DOHH2 (cell line): ENCODE measurements around the gene MRGPRX3.

Experiments used
- H3F3A ChIP-seq: fragments of 200-600 bp; sonication (generic), shearing (Covaris generic); 2 replicates; pipeline ENCODE4 v1.6.0; 2016; ENCODE audit warnings: antibody characterized with exemption, mild to moderate bottlenecking; ENCODE audit not compliant: control insufficient read depth, insufficient read depth
- H3K27ac ChIP-seq: fragments of 200-600 bp; sonication (generic); 2 replicates; pipeline ENCODE4 v1.5.1; 2014; ENCODE audit warnings: low read depth, mild to moderate bottlenecking, low read length, moderate library complexity
- H3K27me3 ChIP-seq: fragments of 200-600 bp; sonication (generic); 2 replicates; pipeline ENCODE4 v1.6.1; 2014; ENCODE audit warnings: mild to moderate bottlenecking, low read length, mixed read lengths; ENCODE audit not compliant: control insufficient read depth
- H3K36me3 ChIP-seq: fragments of 200-600 bp; sonication (generic); 2 replicates; pipeline ENCODE4 v1.6.1; 2014; ENCODE audit warnings: mild to moderate bottlenecking, low read length, moderate library complexity, mixed read lengths; ENCODE audit not compliant: control insufficient read depth
- H3K4me1 ChIP-seq: fragments of 200-600 bp; sonication (generic); 2 replicates; pipeline ENCODE4 v1.6.1; 2014; ENCODE audit warnings: mild to moderate bottlenecking, low read length, mixed read lengths; ENCODE audit not compliant: control insufficient read depth
- H3K4me2 ChIP-seq: fragments of 200-600 bp; sonication (generic); 2 replicates; pipeline ENCODE4 v1.6.0; 2014; ENCODE audit warnings: mild to moderate bottlenecking, low read length, moderate library complexity
- H3K4me3 ChIP-seq: fragments of 200-600 bp; sonication (generic); 2 replicates; pipeline ENCODE4 v1.5.1; 2014; ENCODE audit warnings: mild to moderate bottlenecking, low read length, mixed read lengths
- H3K79me2 ChIP-seq: fragments of 200-600 bp; sonication (generic); 2 replicates; pipeline ENCODE4 v1.6.1; 2014; ENCODE audit warnings: mild to moderate bottlenecking, low read length, mixed read lengths; ENCODE audit not compliant: control insufficient read depth
- H3K9me2 ChIP-seq: fragments of 200-600 bp; sonication (generic); replicated peaks from 2 replicates; pipeline ENCODE4 v1.6.1; 2014; ENCODE audit warnings: mild to moderate bottlenecking, low read length, mixed read lengths; ENCODE audit not compliant: control insufficient read depth
- H3K9me3 ChIP-seq: fragments of 200-600 bp; sonication (generic); 2 replicates; pipeline ENCODE4 v1.6.1; 2014; ENCODE audit warnings: antibody characterized with exemption, low read length, mixed read lengths; ENCODE audit not compliant: control insufficient read depth, insufficient read depth
- H4K20me1 ChIP-seq: fragments of 200-600 bp; sonication (generic); 2 replicates; pipeline ENCODE4 v1.6.0; 2014; ENCODE audit warnings: low read depth, mild to moderate bottlenecking, antibody characterized with exemption, low read length, moderate library complexity; ENCODE audit not compliant: control insufficient read depth, insufficient read depth
- EZH2phosphoT487 ChIP-seq: fragments of 200-600 bp; sonication (generic); IDR thresholded peaks from 2 replicates; pipeline ENCODE4 v1.6.1; 2017; ENCODE audit warnings: borderline replicate concordance, mild to moderate bottlenecking, antibody characterized with exemption, low read length, moderate library complexity, mixed read lengths
- TF ChIP-seq, protein P1 (sequence below): fragments of 200-600 bp; sonication (generic); IDR thresholded peaks from one replicate; pipeline ENCODE4 v1.5.1; 2014; ENCODE audit warnings: antibody characterized with exemption, mild to moderate bottlenecking, low read depth, low read length; ENCODE audit not compliant: poor library complexity, severe bottlenecking

Gene MRGPRX3

GRCh38 chr11:18132341-18132740 lies at the start of gene MRGPRX3:
Gene MRGPRX3 (plus strand): TSS chr11:18132571. CDS start chr11:18137203, 4,632 bp downstream.
- Histone ChIP-seq H3F3A (no peaks in the 10 kb centered on the region), H3K9me3 (no peaks in the 10 kb centered on the region), H3K27ac (no peak within 1 kb of the TSS), H3K27me3 (peaks cover 8% of the 10 kb centered on the region), H4K20me1 (no peaks in the 10 kb centered on the region), H3K9me2 (no peaks in the 10 kb centered on the region), H3K36me3 (no peaks in the 10 kb centered on the region), H3K4me3 (no peak within 1 kb of the TSS), H3K79me2 (no peaks in the 10 kb centered on the region), H3K4me1 (no peaks in the 10 kb centered on the region), H3K4me2 (no peak within 1 kb of the TSS)
- TF ChIP-seq, protein P1, sequence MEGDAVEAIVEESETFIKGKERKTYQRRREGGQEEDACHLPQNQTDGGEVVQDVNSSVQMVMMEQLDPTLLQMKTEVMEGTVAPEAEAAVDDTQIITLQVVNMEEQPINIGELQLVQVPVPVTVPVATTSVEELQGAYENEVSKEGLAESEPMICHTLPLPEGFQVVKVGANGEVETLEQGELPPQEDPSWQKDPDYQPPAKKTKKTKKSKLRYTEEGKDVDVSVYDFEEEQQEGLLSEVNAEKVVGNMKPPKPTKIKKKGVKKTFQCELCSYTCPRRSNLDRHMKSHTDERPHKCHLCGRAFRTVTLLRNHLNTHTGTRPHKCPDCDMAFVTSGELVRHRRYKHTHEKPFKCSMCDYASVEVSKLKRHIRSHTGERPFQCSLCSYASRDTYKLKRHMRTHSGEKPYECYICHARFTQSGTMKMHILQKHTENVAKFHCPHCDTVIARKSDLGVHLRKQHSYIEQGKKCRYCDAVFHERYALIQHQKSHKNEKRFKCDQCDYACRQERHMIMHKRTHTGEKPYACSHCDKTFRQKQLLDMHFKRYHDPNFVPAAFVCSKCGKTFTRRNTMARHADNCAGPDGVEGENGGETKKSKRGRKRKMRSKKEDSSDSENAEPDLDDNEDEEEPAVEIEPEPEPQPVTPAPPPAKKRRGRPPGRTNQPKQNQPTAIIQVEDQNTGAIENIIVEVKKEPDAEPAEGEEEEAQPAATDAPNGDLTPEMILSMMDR: no peak
- no peak for TF ChIP-seq EZH2phosphoT487

- TF ChIP-seq EZH2phosphoT487: no peak
- TF ChIP-seq, protein P1: no peak
- Histone ChIP-seq H4K20me1 (no peaks in the 10 kb centered on the region), H3K9me2 (no peaks in the 10 kb centered on the region), H3K4me3 (no peak overlapping the region), H3K27ac (no peak overlapping the region), H3K4me2 (no peak overlapping the region), H3K79me2 (no peaks in the 10 kb centered on the region), H3K36me3 (peaks cover 91% of the 10 kb centered on the region), H3K4me1 (no peaks in the 10 kb centered on the region), H3K9me3 (no peaks in the 10 kb centered on the region), H3K27me3 (no peaks in the 10 kb centered on the region), H3F3A (no peaks in the 10 kb centered on the region)
These were observed 44.0 kb upstream of the MRGPRX3 start for GRCh38 chr11:18088366-18088765.

GRCh38 chr11:18088966-18089365 lies 43.4 kb upstream of the MRGPRX3 start:
- no peaks in the 10 kb centered on the region for H3K9me2 ChIP-seq
- H3K4me2 ChIP-seq: no peak overlapping the region
- H3K4me3 ChIP-seq: no peak overlapping the region
- no peaks in the 10 kb centered on the region for H3K79me2 ChIP-seq
- no peaks in the 10 kb centered on the region for H3F3A ChIP-seq
- no peaks in the 10 kb centered on the region for H3K27me3 ChIP-seq
- TF ChIP-seq, protein P1: no peak
- TF ChIP-seq EZH2phosphoT487: no peak
- peaks cover 91% of the 10 kb centered on the region for H3K36me3 ChIP-seq
- no peaks in the 10 kb centered on the region for H3K4me1 ChIP-seq
- H4K20me1 ChIP-seq: no peaks in the 10 kb centered on the region
- H3K27ac ChIP-seq: no peak overlapping the region
- H3K9me3 ChIP-seq: no peaks in the 10 kb centered on the region

GRCh38 chr11:18091731-18092130 lies 40.6 kb upstream of the MRGPRX3 start:
- no peaks in the 10 kb centered on the region for H3K9me3 ChIP-seq
- H3K4me1 ChIP-seq: no peaks in the 10 kb centered on the region
- no peaks in the 10 kb centered on the region for H3K9me2 ChIP-seq
- H4K20me1 ChIP-seq: no peaks in the 10 kb centered on the region
- H3K27ac ChIP-seq: no peak overlapping the region
- H3K4me3 ChIP-seq: no peak overlapping the region
- TF ChIP-seq EZH2phosphoT487: no peak
- TF ChIP-seq, protein P1: no peak
- H3K4me2 ChIP-seq: no peak overlapping the region
- no peaks in the 10 kb centered on the region for H3K27me3 ChIP-seq
- no peaks in the 10 kb centered on the region for H3F3A ChIP-seq
- peaks cover 3% of the 10 kb centered on the region; the same call in 1 of the 2 replicates for H3K79me2 ChIP-seq
- peaks cover 94% of the 10 kb centered on the region for H3K36me3 ChIP-seq
